ENCODE results near the gene SLC29A4.
"Not testable (repeated sequence)": the region's sequence is repeated elsewhere in the genome, so short reads cannot be mapped to it uniquely, and the experiment has no call there.

The SLC29A4 gene

GRCh38 chr7:5260530-5261068, 22.1 kb upstream of the SLC29A4 start:
- H3K4me3 ChIP-seq (ENCODE audit: low read length); H3K27me3 ChIP-seq (ENCODE audit: control insufficient read depth, insufficient read depth, low read length): not testable (repeated sequence)

GRCh38 chr7:5263066-5263465, 19.7 kb upstream of the SLC29A4 start:
- not testable (repeated sequence) for H3K4me3 ChIP-seq (ENCODE audit: low read length); H3K9me3 ChIP-seq (ENCODE audit: control insufficient read depth, low read depth, low read length); H3K27me3 ChIP-seq (ENCODE audit: control insufficient read depth, insufficient read depth, low read length); H3K36me3 ChIP-seq (ENCODE audit: control insufficient read depth, low read depth, low read length); H3K27ac ChIP-seq (ENCODE audit: low read length); H3K9ac ChIP-seq (ENCODE audit: low read length); H3K4me1 ChIP-seq (ENCODE audit: control insufficient read depth, low read depth, low read length)

More at GRCh38 chr7:5260530-5261068, 22.1 kb upstream of the SLC29A4 start:
- H3K27ac ChIP-seq (ENCODE audit: low read length); H3K4me1 ChIP-seq (ENCODE audit: control insufficient read depth, low read depth, low read length); H3K36me3 ChIP-seq (ENCODE audit: control insufficient read depth, low read depth, low read length); H3K9me3 ChIP-seq (ENCODE audit: control insufficient read depth, low read depth, low read length); H3K9ac ChIP-seq (ENCODE audit: low read length): not testable (repeated sequence)

GRCh38 chr7:5265320-5266190, 17.2 kb upstream of the SLC29A4 start:
- H3K4me3 ChIP-seq (ENCODE audit: low read length): no peak overlapping the region
- no peak overlapping the region for H3K27ac ChIP-seq (ENCODE audit: low read length)
- no peak overlapping the region for H3K9ac ChIP-seq (ENCODE audit: low read length)
- H3K9me3 ChIP-seq (ENCODE audit: control insufficient read depth, low read depth, low read length): no peaks in the 10 kb centered on the region
- H3K36me3 ChIP-seq (ENCODE audit: control insufficient read depth, low read depth, low read length): no peaks in the 10 kb centered on the region
- H3K27me3 ChIP-seq (ENCODE audit: control insufficient read depth, insufficient read depth, low read length): no peaks in the 10 kb centered on the region
- H3K4me1 ChIP-seq (ENCODE audit: control insufficient read depth, low read depth, low read length): no peaks in the 10 kb centered on the region

- H3K9me3 ChIP-seq (ENCODE audit: control insufficient read depth, low read depth, low read length): no peaks in the 10 kb centered on the region
- H3K27ac ChIP-seq (ENCODE audit: low read length): no peak overlapping the region
- H3K9ac ChIP-seq (ENCODE audit: low read length): no peak overlapping the region
- H3K4me1 ChIP-seq (ENCODE audit: control insufficient read depth, low read depth, low read length): no peaks in the 10 kb centered on the region
- H3K27me3 ChIP-seq (ENCODE audit: control insufficient read depth, insufficient read depth, low read length): no peaks in the 10 kb centered on the region
- H3K36me3 ChIP-seq (ENCODE audit: control insufficient read depth, low read depth, low read length): no peaks in the 10 kb centered on the region
- H3K4me3 ChIP-seq (ENCODE audit: low read length): no peak overlapping the region
Measured at GRCh38 chr7:5266191-5267028, 16.3 kb upstream of the SLC29A4 start.

GRCh38 chr7:5267829-5268228, 14.9 kb upstream of the SLC29A4 start:
- not testable (repeated sequence) for H3K4me1 ChIP-seq (ENCODE audit: control insufficient read depth, low read depth, low read length); H3K9ac ChIP-seq (ENCODE audit: low read length); H3K27me3 ChIP-seq (ENCODE audit: control insufficient read depth, insufficient read depth, low read length); H3K36me3 ChIP-seq (ENCODE audit: control insufficient read depth, low read depth, low read length); H3K27ac ChIP-seq (ENCODE audit: low read length); H3K9me3 ChIP-seq (ENCODE audit: control insufficient read depth, low read depth, low read length); H3K4me3 ChIP-seq (ENCODE audit: low read length)

GRCh38 chr7:5269992-5270657, 12.6 kb upstream of the SLC29A4 start:
- H3K4me1 ChIP-seq (ENCODE audit: control insufficient read depth, low read depth, low read length): not testable (repeated sequence)

GRCh38 chr7:5270788-5271187, 12.0 kb upstream of the SLC29A4 start:
- no peaks in the 10 kb centered on the region for H3K4me1 ChIP-seq (ENCODE audit: control insufficient read depth, low read depth, low read length)
- H3K9me3 ChIP-seq (ENCODE audit: control insufficient read depth, low read depth, low read length): no peaks in the 10 kb centered on the region
- no peak overlapping the region for H3K27ac ChIP-seq (ENCODE audit: low read length)
- H3K4me3 ChIP-seq (ENCODE audit: low read length): no peak overlapping the region
- H3K36me3 ChIP-seq (ENCODE audit: control insufficient read depth, low read depth, low read length): no peaks in the 10 kb centered on the region
- no peaks in the 10 kb centered on the region for H3K27me3 ChIP-seq (ENCODE audit: control insufficient read depth, insufficient read depth, low read length)
- no peak overlapping the region for H3K9ac ChIP-seq (ENCODE audit: low read length)

More at GRCh38 chr7:5269992-5270657, 12.6 kb upstream of the SLC29A4 start:
- H3K27me3 ChIP-seq (ENCODE audit: control insufficient read depth, insufficient read depth, low read length); H3K36me3 ChIP-seq (ENCODE audit: control insufficient read depth, low read depth, low read length); H3K9me3 ChIP-seq (ENCODE audit: control insufficient read depth, low read depth, low read length); H3K9ac ChIP-seq (ENCODE audit: low read length); H3K4me3 ChIP-seq (ENCODE audit: low read length); H3K27ac ChIP-seq (ENCODE audit: low read length): not testable (repeated sequence)

- not testable (repeated sequence) for H3K36me3 ChIP-seq (ENCODE audit: control insufficient read depth, low read depth, low read length); H3K27ac ChIP-seq (ENCODE audit: low read length); H3K9me3 ChIP-seq (ENCODE audit: control insufficient read depth, low read depth, low read length); H3K4me3 ChIP-seq (ENCODE audit: low read length); H3K9ac ChIP-seq (ENCODE audit: low read length); H3K27me3 ChIP-seq (ENCODE audit: control insufficient read depth, insufficient read depth, low read length); H3K4me1 ChIP-seq (ENCODE audit: control insufficient read depth, low read depth, low read length)
Measured at GRCh38 chr7:5273831-5274405, 8.8 kb upstream of the SLC29A4 start.

GRCh38 chr7:5274441-5274840, 8.3 kb upstream of the SLC29A4 start:
- Histone ChIP-seq H3K4me3 (ENCODE audit: low read length) (no peak overlapping the region), H3K27ac (ENCODE audit: low read length) (no peak overlapping the region), H3K9ac (ENCODE audit: low read length) (no peak overlapping the region), H3K9me3 (ENCODE audit: control insufficient read depth, low read depth, low read length) (no peaks in the 10 kb centered on the region), H3K27me3 (ENCODE audit: control insufficient read depth, insufficient read depth, low read length) (no peaks in the 10 kb centered on the region), H3K36me3 (ENCODE audit: control insufficient read depth, low read depth, low read length) (no peaks in the 10 kb centered on the region), H3K4me1 (ENCODE audit: control insufficient read depth, low read depth, low read length) (no peaks in the 10 kb centered on the region)

- not testable (repeated sequence) for H3K36me3 ChIP-seq (ENCODE audit: control insufficient read depth, low read depth, low read length); H3K9ac ChIP-seq (ENCODE audit: low read length); H3K9me3 ChIP-seq (ENCODE audit: control insufficient read depth, low read depth, low read length); H3K27ac ChIP-seq (ENCODE audit: low read length); H3K4me1 ChIP-seq (ENCODE audit: control insufficient read depth, low read depth, low read length); H3K27me3 ChIP-seq (ENCODE audit: control insufficient read depth, insufficient read depth, low read length); H3K4me3 ChIP-seq (ENCODE audit: low read length)
Measured at GRCh38 chr7:5274985-5275431, 7.7 kb upstream of the SLC29A4 start.

GRCh38 chr7:5275510-5275909, 7.2 kb upstream of the SLC29A4 start:
- H3K4me1 ChIP-seq (ENCODE audit: control insufficient read depth, low read depth, low read length); H3K27ac ChIP-seq (ENCODE audit: low read length); H3K36me3 ChIP-seq (ENCODE audit: control insufficient read depth, low read depth, low read length); H3K27me3 ChIP-seq (ENCODE audit: control insufficient read depth, insufficient read depth, low read length); H3K4me3 ChIP-seq (ENCODE audit: low read length); H3K9me3 ChIP-seq (ENCODE audit: control insufficient read depth, low read depth, low read length); H3K9ac ChIP-seq (ENCODE audit: low read length): not testable (repeated sequence)

Data from iPS-18a (cell line).